Keratinocyte (primary cell): Measurements from ENCODE around the gene ZW10. TPM values are rescaled to one million over a fixed set of nuclear protein-coding genes. Genes with fewer than 3 reads are reported as not detected.

Source experiments
- DNase-seq: peaks from one replicate; pipeline ENCODE4 v3.0.0-alpha.2; 2011; ENCODE audit warnings: low read depth, missing footprints, low spot score
- FAIRE-seq: peaks from 2 replicates; lab custom pipeline; 2011; peaks lifted over from hg19 to GRCh38; lab: Jason Lieb, UNC
- H2AFZ ChIP-seq: 2 replicates; pipeline ENCODE4 v1.6.0; 2012; ENCODE audit warnings: low read length, control low read depth, inconsistent platforms; ENCODE audit not compliant: control insufficient read depth
- H3K27ac ChIP-seq: 2 replicates; pipeline ENCODE4 v1.5.1; 2011; ENCODE audit warnings: low read length; ENCODE audit not compliant: control insufficient read depth, insufficient read depth
- H3K27me3 ChIP-seq: 3 replicates; pipeline ENCODE4 v1.6.0; 2011; ENCODE audit warnings: low read length; ENCODE audit not compliant: control insufficient read depth, insufficient read depth; ENCODE audit errors: extremely low read depth
- H3K36me3 ChIP-seq, 2 experiments: 2 replicates in 1 of 2; 3 replicates in 1 of 2; pipeline ENCODE4 v1.5.1; 2011; ENCODE audit warnings: low read length in 2 of 2, mild to moderate bottlenecking in 1 of 2; ENCODE audit not compliant: control insufficient read depth in 2 of 2, insufficient read depth in 2 of 2; ENCODE audit errors: extremely low read depth in 1 of 2
- H3K4me1 ChIP-seq: 3 replicates; pipeline ENCODE4 v1.5.1; 2011; ENCODE audit warnings: low read length; ENCODE audit not compliant: control insufficient read depth, insufficient read depth; ENCODE audit errors: extremely low read depth
- H3K4me2 ChIP-seq: 3 replicates; pipeline ENCODE4 v1.6.0; 2011; ENCODE audit warnings: low read depth, low read length; ENCODE audit not compliant: control insufficient read depth, insufficient read depth; ENCODE audit errors: extremely low read depth
- H3K4me3 ChIP-seq, 3 experiments: fragments of 200-600 bp in 1 of 3; sonication (generic) in 1 of 3; 2 replicates in 2 of 3; 3 replicates in 1 of 3; pipeline ENCODE4 v1.5.1; 2011 to 2016; ENCODE audit warnings: low read length in 3 of 3, mild to moderate bottlenecking in 3 of 3, control low read depth in 2 of 3, inconsistent platforms in 1 of 3, low read depth in 1 of 3, mixed read lengths in 1 of 3, mixed run types in 1 of 3, moderate library complexity in 1 of 3; ENCODE audit not compliant: control insufficient read depth in 2 of 3, insufficient read depth in 2 of 3; ENCODE audit errors: extremely low read depth in 1 of 3
- H3K79me2 ChIP-seq: 2 replicates; pipeline ENCODE4 v1.6.0; 2012; ENCODE audit warnings: low read length; ENCODE audit not compliant: control insufficient read depth, insufficient read depth
- H3K9ac ChIP-seq: 3 replicates; pipeline ENCODE4 v1.6.0; 2011; ENCODE audit warnings: low read length; ENCODE audit not compliant: control insufficient read depth, insufficient read depth; ENCODE audit errors: extremely low read depth
- H3K9me1 ChIP-seq: 3 replicates; pipeline ENCODE4 v1.6.0; 2011; ENCODE audit warnings: low read length; ENCODE audit not compliant: control insufficient read depth, insufficient read depth; ENCODE audit errors: extremely low read depth
- H3K9me3 ChIP-seq: 2 replicates; pipeline ENCODE4 v1.5.1; 2012; ENCODE audit warnings: low read depth, low read length; ENCODE audit not compliant: control insufficient read depth
- H4K20me1 ChIP-seq: 3 replicates; pipeline ENCODE4 v1.6.0; 2011; ENCODE audit warnings: low read length; ENCODE audit not compliant: control insufficient read depth, insufficient read depth; ENCODE audit errors: extremely low read depth
- EZH2 ChIP-seq: IDR thresholded peaks from one replicate; pipeline ENCODE4 v1.6.1; 2012; ENCODE audit warnings: inconsistent platforms, mild to moderate bottlenecking, low read length, moderate library complexity
- dilution Hi-C: fragments of 300-500 bp; cut with MboI; formaldehyde crosslinking; loops from one replicate; pipeline ENCODE4 v1.7.0; 2020; ENCODE audit warnings: low sequenced_read_pairs; ENCODE audit not compliant: extremely low pct_ligation_motif_present
- polyA plus RNA-seq, 5 experiments: library from polyadenylated mRNA; depleted of rRNA in 3 of 5; stranded (reverse) in 3 of 5; stranded (forward) in 1 of 5; unstranded in 1 of 5; fragments of >200 nt; gene quantifications; 1 replicate in 1 of 5; 2 replicates in 3 of 5; 3 replicates in 1 of 5; pipeline versions ENCODE4 v1.2.1 to v1.2.3, GENCODE V29; 2011 to 2012; ENCODE audit warnings: missing spikeins in 2 of 5, low read depth in 1 of 5, low replicate concordance in 1 of 5
- TF ChIP-seq, protein P1 (sequence below), 3 experiments: IDR thresholded peaks in 1 of 3; conservative IDR thresholded peaks in 1 of 3; optimal IDR thresholded peaks in 1 of 3; 2 replicates in 2 of 3; 3 replicates in 1 of 3; pipeline versions ENCODE3 to v1.5.1; 2011; ENCODE audit warnings: low read length in 3 of 3, mild to moderate bottlenecking in 3 of 3, moderate library complexity in 2 of 3, control low read depth in 1 of 3, inconsistent platforms in 1 of 3; ENCODE audit not compliant: insufficient read depth in 2 of 3; ENCODE audit errors: extremely low read depth in 1 of 3

The ZW10 gene
- polyA plus RNA-seq, 1 donor (not counting 4 experiments of a cell fraction or from before 2014, with no cell fraction given), result 21.3 TPM

DNA sequence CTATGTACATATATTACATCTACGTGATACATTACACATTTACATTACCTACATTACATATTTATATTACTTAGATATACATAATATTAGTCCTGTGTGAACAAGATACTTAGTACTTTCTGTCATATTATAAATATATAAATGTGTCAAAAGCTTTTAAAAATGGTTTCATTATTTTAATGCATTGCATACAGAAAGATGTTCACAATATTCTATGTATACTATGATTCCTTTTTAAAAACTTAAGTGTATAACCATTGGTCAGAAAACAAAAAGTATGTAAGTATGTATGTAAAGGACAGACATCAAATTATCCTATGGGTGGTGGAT, 647 bp upstream of the ZW10 start:
- Histone ChIP-seq H3K27me3 (no peaks in the 10 kb centered on the region), H3K4me2 (peak overlapping the region; percentile 24), H3K9ac (peak overlapping the region; percentile 94), H2AFZ (no peak overlapping the region), H3K9me3 (no peaks in the 10 kb centered on the region), H3K4me1 (peaks cover 14% of the 10 kb centered on the region), H3K4me3 (peak overlapping the region; percentile 63 to 97 (median 95)), H3K27ac (peak overlapping the region; percentile 88), H4K20me1 (no peaks in the 10 kb centered on the region), H3K36me3 (peaks cover 0 to 5% of the 10 kb centered on the region in 2 experiments), H3K9me1 (no peaks in the 10 kb centered on the region), H3K79me2 (peaks cover 35% of the 10 kb centered on the region)
- dilution Hi-C loops, result no loop called here
- DNase-seq, result no peak
- no peak for FAIRE-seq
- TF ChIP-seq EZH2, result no peak
- TF ChIP-seq, protein P1, sequence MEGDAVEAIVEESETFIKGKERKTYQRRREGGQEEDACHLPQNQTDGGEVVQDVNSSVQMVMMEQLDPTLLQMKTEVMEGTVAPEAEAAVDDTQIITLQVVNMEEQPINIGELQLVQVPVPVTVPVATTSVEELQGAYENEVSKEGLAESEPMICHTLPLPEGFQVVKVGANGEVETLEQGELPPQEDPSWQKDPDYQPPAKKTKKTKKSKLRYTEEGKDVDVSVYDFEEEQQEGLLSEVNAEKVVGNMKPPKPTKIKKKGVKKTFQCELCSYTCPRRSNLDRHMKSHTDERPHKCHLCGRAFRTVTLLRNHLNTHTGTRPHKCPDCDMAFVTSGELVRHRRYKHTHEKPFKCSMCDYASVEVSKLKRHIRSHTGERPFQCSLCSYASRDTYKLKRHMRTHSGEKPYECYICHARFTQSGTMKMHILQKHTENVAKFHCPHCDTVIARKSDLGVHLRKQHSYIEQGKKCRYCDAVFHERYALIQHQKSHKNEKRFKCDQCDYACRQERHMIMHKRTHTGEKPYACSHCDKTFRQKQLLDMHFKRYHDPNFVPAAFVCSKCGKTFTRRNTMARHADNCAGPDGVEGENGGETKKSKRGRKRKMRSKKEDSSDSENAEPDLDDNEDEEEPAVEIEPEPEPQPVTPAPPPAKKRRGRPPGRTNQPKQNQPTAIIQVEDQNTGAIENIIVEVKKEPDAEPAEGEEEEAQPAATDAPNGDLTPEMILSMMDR (optimal IDR thresholded peaks at IDR 0.05 in 1 of 3, IDR thresholded peaks at IDR 0.05 in 1 of 3, conservative IDR thresholded peaks at IDR 0.05 in 1 of 3; ENCODE audit: extremely low read depth in 1 of 3, insufficient read depth in 2 of 3, low read length in 3 of 3), result no peak

DNA sequence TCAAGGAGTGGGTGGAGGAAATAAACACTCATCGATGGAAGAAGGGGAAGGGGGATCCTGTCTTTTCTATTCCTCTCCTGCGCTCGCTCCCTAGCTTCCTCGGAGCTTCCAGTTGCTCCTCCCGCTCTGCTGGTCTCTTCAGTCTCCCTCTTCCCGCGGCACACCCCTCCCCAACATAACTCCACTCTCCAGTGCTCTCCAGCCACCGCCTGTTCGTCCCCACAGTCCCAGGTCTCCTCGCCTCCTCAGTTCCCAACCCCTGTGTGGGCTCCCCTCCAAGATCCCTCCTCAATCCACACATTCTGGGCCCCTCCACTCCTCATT, 438 bp downstream of the ZW10 start:
- Histone ChIP-seq H2AFZ (peak overlapping the region; percentile 91), H3K9me1 (no peaks in the 10 kb centered on the region), H3K27ac (peak overlapping the region; percentile 88), H3K4me1 (peaks cover 6% of the 10 kb centered on the region), H4K20me1 (no peaks in the 10 kb centered on the region), H3K27me3 (no peaks in the 10 kb centered on the region), H3K4me2 (peak overlapping the region; percentile 75), H3K79me2 (peaks cover 39% of the 10 kb centered on the region), H3K4me3 (peak overlapping the region; percentile 94 to 97 (median 95)), H3K9me3 (no peaks in the 10 kb centered on the region), H3K36me3 (peaks cover 0 to 10% of the 10 kb centered on the region in 2 experiments), H3K9ac (peak overlapping the region; percentile 94)
- no peak for TF ChIP-seq EZH2
- TF ChIP-seq, protein P1 (optimal IDR thresholded peaks at IDR 0.05 in 1 of 3, IDR thresholded peaks at IDR 0.05 in 1 of 3, conservative IDR thresholded peaks at IDR 0.05 in 1 of 3; ENCODE audit: extremely low read depth in 1 of 3, insufficient read depth in 2 of 3, low read length in 3 of 3), result no peak
- DNase-seq (no peak), FAIRE-seq (no peak)
- dilution Hi-C loops, result no loop called here
